Activated naive CD8-positive, alpha-beta T cell treated with anti-CD3 and anti-CD28 coated beads, Interleukin-2, amount 50 U/mL, for 24 hours (primary cell): Measurements from ENCODE around the gene IL20RA.

Source experiments
- ATAC-seq: fragments of 150-1000 bp; cut with Tn5 transposase; one replicate; pipeline ENCODE4 v1.10.0; 2021
- DNase-seq: peaks from one replicate; pipeline ENCODE4 v3.0.0; 2021
- H3K27ac Mint-ChIP-seq: one replicate; pipeline ENCODE4 v1.8.0; 2021; ENCODE audit warnings: mild to moderate bottlenecking, mixed read lengths
- H3K27me3 Mint-ChIP-seq: one replicate; pipeline ENCODE4 v1.8.0; 2021; ENCODE audit warnings: mixed read lengths
- H3K36me3 Mint-ChIP-seq: one replicate; pipeline ENCODE4 v1.8.0; 2021; ENCODE audit warnings: low read depth, mixed read lengths
- H3K4me1 Mint-ChIP-seq: one replicate; pipeline ENCODE4 v1.8.0; 2021; ENCODE audit warnings: mixed read lengths
- H3K4me3 Mint-ChIP-seq: one replicate; pipeline ENCODE4 v1.8.0; 2021; ENCODE audit warnings: mild to moderate bottlenecking, moderate library complexity, mixed read lengths
- H3K9me3 Mint-ChIP-seq: one replicate; pipeline ENCODE4 v1.8.0; 2021; ENCODE audit warnings: mixed read lengths

The IL20RA gene

GRCh38 chr6:137025786-137026730 lies 18.7 kb downstream of the IL20RA start:
- no peak overlapping the region for H3K27ac Mint-ChIP-seq
- H3K4me1 Mint-ChIP-seq, result no peaks in the 10 kb centered on the region
- no peak overlapping the region for H3K4me3 Mint-ChIP-seq
- DNase-seq (no peak), ATAC-seq (peak; percentile 71)
- no peaks in the 10 kb centered on the region for H3K9me3 Mint-ChIP-seq
- H3K27me3 Mint-ChIP-seq, result peaks cover 72% of the 10 kb centered on the region
- H3K36me3 Mint-ChIP-seq, result no peaks in the 10 kb centered on the region

GRCh38 chr6:137024237-137024990 lies 20.4 kb downstream of the IL20RA start:
- Mint-ChIP-seq H3K9me3 (peaks cover 3% of the 10 kb centered on the region), H3K4me3 (no peak overlapping the region), H3K4me1 (no peaks in the 10 kb centered on the region), H3K27ac (no peak overlapping the region), H3K36me3 (no peaks in the 10 kb centered on the region), H3K27me3 (peaks cover 64% of the 10 kb centered on the region)
- DNase-seq, result no peak
- ATAC-seq, result no peak

GRCh38 chr6:137020776-137021175 lies 24.0 kb downstream of the IL20RA start:
- no peaks in the 10 kb centered on the region for H3K36me3 Mint-ChIP-seq
- ATAC-seq (no peak), DNase-seq (no peak)
- peaks cover 3% of the 10 kb centered on the region for H3K9me3 Mint-ChIP-seq
- peaks cover 59% of the 10 kb centered on the region for H3K27me3 Mint-ChIP-seq
- no peak overlapping the region for H3K27ac Mint-ChIP-seq
- no peak overlapping the region for H3K4me3 Mint-ChIP-seq
- no peaks in the 10 kb centered on the region for H3K4me1 Mint-ChIP-seq

GRCh38 chr6:137019476-137020272 lies 25.1 kb downstream of the IL20RA start:
- Mint-ChIP-seq H3K36me3 (no peaks in the 10 kb centered on the region), H3K27ac (no peak overlapping the region), H3K4me1 (no peaks in the 10 kb centered on the region), H3K4me3 (no peak overlapping the region), H3K9me3 (peaks cover 3% of the 10 kb centered on the region), H3K27me3 (peaks cover 61% of the 10 kb centered on the region)
- DNase-seq (no peak), ATAC-seq (no peak)

GRCh38 chr6:137017081-137017480 lies 27.7 kb downstream of the IL20RA start:
- DNase-seq (no peak), ATAC-seq (no peak)
- Mint-ChIP-seq H3K9me3 (peaks cover 3% of the 10 kb centered on the region), H3K4me1 (no peaks in the 10 kb centered on the region), H3K4me3 (no peak overlapping the region), H3K27ac (no peak overlapping the region), H3K27me3 (peaks cover 58% of the 10 kb centered on the region), H3K36me3 (no peaks in the 10 kb centered on the region)

GRCh38 chr6:137016356-137016755 lies 28.4 kb downstream of the IL20RA start:
- H3K9me3 Mint-ChIP-seq, result peaks cover 3% of the 10 kb centered on the region
- no peak overlapping the region for H3K27ac Mint-ChIP-seq
- no peak for ATAC-seq
- no peak for DNase-seq
- H3K4me3 Mint-ChIP-seq, result no peak overlapping the region
- no peaks in the 10 kb centered on the region for H3K4me1 Mint-ChIP-seq
- H3K36me3 Mint-ChIP-seq, result no peaks in the 10 kb centered on the region
- peaks cover 64% of the 10 kb centered on the region for H3K27me3 Mint-ChIP-seq

- DNase-seq, result no peak
- ATAC-seq, result no peak
- Mint-ChIP-seq H3K27ac (no peak overlapping the region), H3K27me3 (peaks cover 64% of the 10 kb centered on the region), H3K4me1 (no peaks in the 10 kb centered on the region), H3K36me3 (no peaks in the 10 kb centered on the region), H3K4me3 (no peak overlapping the region), H3K9me3 (peaks cover 3% of the 10 kb centered on the region)
Observed at GRCh38 chr6:137015943-137016342, 28.8 kb downstream of the IL20RA start.

GRCh38 chr6:137013738-137014602 lies 30.8 kb downstream of the IL20RA start:
- ATAC-seq (no peak), DNase-seq (no peak)
- H3K4me1 Mint-ChIP-seq, result no peaks in the 10 kb centered on the region
- H3K27me3 Mint-ChIP-seq, result peaks cover 66% of the 10 kb centered on the region
- H3K27ac Mint-ChIP-seq, result no peak overlapping the region
- no peaks in the 10 kb centered on the region for H3K9me3 Mint-ChIP-seq
- no peaks in the 10 kb centered on the region for H3K36me3 Mint-ChIP-seq
- no peak overlapping the region for H3K4me3 Mint-ChIP-seq

- Mint-ChIP-seq H3K27ac (no peak overlapping the region), H3K4me1 (no peaks in the 10 kb centered on the region), H3K27me3 (peaks cover 66% of the 10 kb centered on the region), H3K4me3 (no peak overlapping the region), H3K9me3 (no peaks in the 10 kb centered on the region), H3K36me3 (no peaks in the 10 kb centered on the region)
- ATAC-seq, result no peak
- no peak for DNase-seq
Observed at GRCh38 chr6:137013031-137013430, 31.7 kb downstream of the IL20RA start.

GRCh38 chr6:137011406-137011805 lies 33.4 kb downstream of the IL20RA start:
- no peak for ATAC-seq
- H3K9me3 Mint-ChIP-seq, result no peaks in the 10 kb centered on the region
- H3K27me3 Mint-ChIP-seq, result peaks cover 66% of the 10 kb centered on the region
- H3K27ac Mint-ChIP-seq, result no peak overlapping the region
- no peaks in the 10 kb centered on the region for H3K4me1 Mint-ChIP-seq
- H3K36me3 Mint-ChIP-seq, result no peaks in the 10 kb centered on the region
- no peak for DNase-seq
- no peak overlapping the region for H3K4me3 Mint-ChIP-seq

- ATAC-seq (no peak), DNase-seq (no peak)
- H3K4me1 Mint-ChIP-seq, result no peaks in the 10 kb centered on the region
- H3K4me3 Mint-ChIP-seq, result no peak overlapping the region
- no peak overlapping the region for H3K27ac Mint-ChIP-seq
- no peaks in the 10 kb centered on the region for H3K36me3 Mint-ChIP-seq
- peaks cover 54% of the 10 kb centered on the region for H3K27me3 Mint-ChIP-seq
- no peaks in the 10 kb centered on the region for H3K9me3 Mint-ChIP-seq
Observed at GRCh38 chr6:137010128-137010718, 34.5 kb downstream of the IL20RA start.

GRCh38 chr6:137008204-137008603 lies 36.6 kb downstream of the IL20RA start:
- H3K4me1 Mint-ChIP-seq, result no peaks in the 10 kb centered on the region
- no peak overlapping the region for H3K27ac Mint-ChIP-seq
- peaks cover 39% of the 10 kb centered on the region for H3K27me3 Mint-ChIP-seq
- no peak for DNase-seq
- no peaks in the 10 kb centered on the region for H3K9me3 Mint-ChIP-seq
- no peak for ATAC-seq
- H3K4me3 Mint-ChIP-seq, result no peak overlapping the region
- no peaks in the 10 kb centered on the region for H3K36me3 Mint-ChIP-seq

- H3K27me3 Mint-ChIP-seq, result peaks cover 25% of the 10 kb centered on the region
- no peaks in the 10 kb centered on the region for H3K4me1 Mint-ChIP-seq
- no peaks in the 10 kb centered on the region for H3K36me3 Mint-ChIP-seq
- no peak overlapping the region for H3K4me3 Mint-ChIP-seq
- DNase-seq (no peak), ATAC-seq (no peak)
- no peaks in the 10 kb centered on the region for H3K9me3 Mint-ChIP-seq
- H3K27ac Mint-ChIP-seq, result no peak overlapping the region
Observed at GRCh38 chr6:137006056-137006455, 38.7 kb downstream of the IL20RA start.
